ENCODE results near the gene SEC14L3. TPM values are rescaled to one million over a fixed set of nuclear protein-coding genes. Genes with fewer than 3 reads are reported as not detected.

The SEC14L3 gene
- total and polyA plus RNA-seq, 2 donors (not counting 3 experiments of a cell fraction or from before 2014, with no cell fraction given) = not detected

DNA sequence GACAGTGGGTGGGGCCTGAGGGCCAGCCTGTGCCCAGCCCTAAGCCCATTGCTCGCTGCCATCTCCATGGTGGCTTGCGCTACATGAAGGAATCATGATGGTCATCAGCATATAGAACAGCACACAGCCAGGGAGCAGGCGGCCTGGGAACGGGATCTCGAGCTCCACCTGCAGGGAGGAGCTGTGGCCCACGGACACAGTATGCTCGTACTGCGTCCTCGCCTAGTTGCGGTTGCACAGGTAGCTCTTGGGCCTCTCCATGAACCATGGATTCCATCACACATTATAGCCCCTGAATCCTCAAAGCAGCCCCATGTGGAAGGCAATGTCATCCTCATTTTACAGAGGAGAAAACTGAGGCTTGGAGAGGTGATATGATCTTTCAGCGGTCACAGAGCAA lies 18.6 kb upstream of the SEC14L3 start:
- Histone ChIP-seq H4K20me1 (replicated peaks; ENCODE audit: control insufficient read depth, extremely low read depth, insufficient read depth, low read length) (no peaks in the 10 kb centered on the region), H3K9me1 (replicated peaks; ENCODE audit: control insufficient read depth, extremely low read depth, insufficient read depth, low read length) (no peaks in the 10 kb centered on the region), H3K9me3 (replicated peaks; ENCODE audit: control insufficient read depth, insufficient read depth, low read length) (no peaks in the 10 kb centered on the region), H3K4me3 (replicated peaks in 1 of 3; ENCODE audit: insufficient read depth in 1 of 3, low read depth in 1 of 3, low read length in 3 of 3) (no peak overlapping the region), H3K27ac (ENCODE audit: insufficient read depth, low read depth, low read length) (no peak overlapping the region), H3K4me2 (ENCODE audit: insufficient read depth, low read length) (no peak overlapping the region), H3K79me2 (ENCODE audit: control insufficient read depth, insufficient read depth, low read length) (no peaks in the 10 kb centered on the region), H3K36me3 (ENCODE audit: control insufficient read depth in 2 of 2, extremely low read depth in 1 of 2, insufficient read depth in 2 of 2, low read length in 2 of 2) (no peaks in the 10 kb centered on the region), H3K27me3 (ENCODE audit: control insufficient read depth in 2 of 2, insufficient read depth in 2 of 2, low read length in 2 of 2) (no peaks in the 10 kb centered on the region), H3K4me1 (ENCODE audit: control insufficient read depth, extremely low read depth, insufficient read depth, low read length) (no peaks in the 10 kb centered on the region), H3K9ac (replicated peaks; ENCODE audit: extremely low read depth, insufficient read depth, low read length) (no peak overlapping the region), H2AFZ (ENCODE audit: low read depth, low read length) (no peak overlapping the region)
- POLR2A ChIA-PET = no interaction called here
- no peak for FAIRE-seq
- CTCF ChIA-PET = interaction anchor here (0.9 to 1.6 kb wide), 6 partner anchors 37 to 235 kb away, joined by 3 to 6 read pairs (median 4); no protein-coding TSS in a partner anchor
- TF ChIP-seq EZH2 (IDR thresholded peaks at IDR 0.05; ENCODE audit: borderline replicate concordance, low read depth, low read length, severe bottlenecking) (no peak), JUN (IDR thresholded peaks at IDR 0.05; ENCODE audit: borderline replicate concordance, insufficient read depth, insufficient read length, low read depth) (no peak), MYC (IDR thresholded peaks at IDR 0.05; ENCODE audit: low read depth, low read length) (no peak), POLR2AphosphoS5 (IDR thresholded peaks at IDR 0.05; ENCODE audit: insufficient read depth, low read depth, low read length) (no peak)
- TF ChIP-seq, protein P1, sequence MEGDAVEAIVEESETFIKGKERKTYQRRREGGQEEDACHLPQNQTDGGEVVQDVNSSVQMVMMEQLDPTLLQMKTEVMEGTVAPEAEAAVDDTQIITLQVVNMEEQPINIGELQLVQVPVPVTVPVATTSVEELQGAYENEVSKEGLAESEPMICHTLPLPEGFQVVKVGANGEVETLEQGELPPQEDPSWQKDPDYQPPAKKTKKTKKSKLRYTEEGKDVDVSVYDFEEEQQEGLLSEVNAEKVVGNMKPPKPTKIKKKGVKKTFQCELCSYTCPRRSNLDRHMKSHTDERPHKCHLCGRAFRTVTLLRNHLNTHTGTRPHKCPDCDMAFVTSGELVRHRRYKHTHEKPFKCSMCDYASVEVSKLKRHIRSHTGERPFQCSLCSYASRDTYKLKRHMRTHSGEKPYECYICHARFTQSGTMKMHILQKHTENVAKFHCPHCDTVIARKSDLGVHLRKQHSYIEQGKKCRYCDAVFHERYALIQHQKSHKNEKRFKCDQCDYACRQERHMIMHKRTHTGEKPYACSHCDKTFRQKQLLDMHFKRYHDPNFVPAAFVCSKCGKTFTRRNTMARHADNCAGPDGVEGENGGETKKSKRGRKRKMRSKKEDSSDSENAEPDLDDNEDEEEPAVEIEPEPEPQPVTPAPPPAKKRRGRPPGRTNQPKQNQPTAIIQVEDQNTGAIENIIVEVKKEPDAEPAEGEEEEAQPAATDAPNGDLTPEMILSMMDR (IDR thresholded peaks at IDR 0.05; ENCODE audit: extremely low read depth in 1 of 2, insufficient read depth in 1 of 2, low read depth in 1 of 2, low read length in 2 of 2) = peak in 1 of 2 donors; percentile 1
- no TSS peak for BruUV-seq (replicated peaks)
- intact Hi-C loops (cut with micrococcal nuclease) (no loop called here), dilution Hi-C loops (cut with MboI; ENCODE audit: extremely low pct_ligation_motif_present, low sequenced_read_pairs) (no loop called here)
- DNase-seq (ENCODE audit: low read depth, low spot score) = no peak

DNA sequence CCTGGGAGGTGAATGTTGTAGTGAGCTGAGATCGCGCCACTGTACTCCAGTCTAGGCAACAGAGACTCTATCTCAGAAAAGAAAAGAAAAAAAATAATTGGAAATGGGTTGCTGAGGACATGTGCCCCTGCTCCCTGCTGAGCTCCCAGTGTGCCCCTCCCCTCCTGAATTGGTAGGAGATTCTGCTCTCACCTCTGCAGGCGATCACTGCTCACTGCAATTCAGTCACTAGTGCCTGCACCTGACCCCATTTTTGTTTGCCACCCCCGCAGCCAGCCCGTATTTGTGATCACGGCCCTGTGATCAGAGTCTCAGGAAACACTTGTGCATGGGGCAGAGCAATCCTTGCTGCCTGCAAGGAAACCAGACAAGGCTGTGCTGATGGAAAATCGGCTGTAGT lies 16.3 kb upstream of the SEC14L3 start:
- Histone ChIP-seq H3K79me2 (ENCODE audit: control insufficient read depth, insufficient read depth, low read length) (no peaks in the 10 kb centered on the region), H4K20me1 (replicated peaks; ENCODE audit: control insufficient read depth, extremely low read depth, insufficient read depth, low read length) (no peaks in the 10 kb centered on the region), H3K36me3 (ENCODE audit: control insufficient read depth in 2 of 2, extremely low read depth in 1 of 2, insufficient read depth in 2 of 2, low read length in 2 of 2) (no peaks in the 10 kb centered on the region), H3K9me3 (replicated peaks; ENCODE audit: control insufficient read depth, insufficient read depth, low read length) (no peaks in the 10 kb centered on the region), H3K9me1 (replicated peaks; ENCODE audit: control insufficient read depth, extremely low read depth, insufficient read depth, low read length) (no peaks in the 10 kb centered on the region), H2AFZ (ENCODE audit: low read depth, low read length) (no peak overlapping the region), H3K4me2 (ENCODE audit: insufficient read depth, low read length) (no peak overlapping the region), H3K9ac (replicated peaks; ENCODE audit: extremely low read depth, insufficient read depth, low read length) (no peak overlapping the region), H3K4me3 (replicated peaks in 1 of 3; ENCODE audit: insufficient read depth in 1 of 3, low read depth in 1 of 3, low read length in 3 of 3) (no peak overlapping the region), H3K27ac (ENCODE audit: insufficient read depth, low read depth, low read length) (no peak overlapping the region), H3K4me1 (ENCODE audit: control insufficient read depth, extremely low read depth, insufficient read depth, low read length) (no peaks in the 10 kb centered on the region), H3K27me3 (ENCODE audit: control insufficient read depth in 2 of 2, insufficient read depth in 2 of 2, low read length in 2 of 2) (no peaks in the 10 kb centered on the region)
- TF ChIP-seq, protein P2, sequence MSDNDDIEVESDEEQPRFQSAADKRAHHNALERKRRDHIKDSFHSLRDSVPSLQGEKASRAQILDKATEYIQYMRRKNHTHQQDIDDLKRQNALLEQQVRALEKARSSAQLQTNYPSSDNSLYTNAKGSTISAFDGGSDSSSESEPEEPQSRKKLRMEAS (IDR thresholded peaks at IDR 0.05; ENCODE audit: insufficient read depth, insufficient read length) = no peak
- TF ChIP-seq MYC (IDR thresholded peaks at IDR 0.05; ENCODE audit: low read depth, low read length) = no peak
- no peak for TF ChIP-seq POLR2AphosphoS5 (IDR thresholded peaks at IDR 0.05; ENCODE audit: insufficient read depth, low read depth, low read length)
- TF ChIP-seq, protein P1 (IDR thresholded peaks at IDR 0.05; ENCODE audit: extremely low read depth in 1 of 2, insufficient read depth in 1 of 2, low read depth in 1 of 2, low read length in 2 of 2) = no peak
- TF ChIP-seq JUN (IDR thresholded peaks at IDR 0.05; ENCODE audit: borderline replicate concordance, insufficient read depth, insufficient read length, low read depth) = no peak
- no peak for TF ChIP-seq FOS (IDR thresholded peaks at IDR 0.05; ENCODE audit: borderline replicate concordance, insufficient read depth, low read length)
- TF ChIP-seq POLR2A (IDR thresholded peaks at IDR 0.05; ENCODE audit: low read depth, low read length) = no peak
- TF ChIP-seq EZH2 (IDR thresholded peaks at IDR 0.05; ENCODE audit: borderline replicate concordance, low read depth, low read length, severe bottlenecking) = no peak
- TF ChIP-seq GATA2 (IDR thresholded peaks at IDR 0.05; ENCODE audit: insufficient read depth, insufficient read length, low read depth, low read length) = no peak
- dilution Hi-C loops (cut with MboI; ENCODE audit: extremely low pct_ligation_motif_present, low sequenced_read_pairs) (no loop called here), intact Hi-C loops (cut with micrococcal nuclease) (no loop called here)
- DNase-seq (ENCODE audit: low read depth, low spot score) (no peak), FAIRE-seq (no peak)
- no TSS peak for BruUV-seq (replicated peaks)
- CTCF ChIA-PET = interaction anchor here (1.5 to 2.5 kb wide), 2 partner anchors 97 to 267 kb away, joined by 3 to 5 read pairs; no protein-coding TSS in a partner anchor
- POLR2A ChIA-PET = no interaction called here
